IPS-15b (cell line): ENCODE measurements around the gene GABPA.
A peak's percentile ranks its signal among the peaks of the same experiment; 100 is the strongest.
"Not testable (repeated sequence)": the region's sequence is repeated elsewhere in the genome, so short reads cannot be mapped to it uniquely, and the experiment has no call there.

Experiments used
- H3K27me3 ChIP-seq: one replicate; pipeline ENCODE4 v1.6.1; 2013; ENCODE audit warnings: low read length; ENCODE audit not compliant: control insufficient read depth, insufficient read depth
- H3K36me3 ChIP-seq: one replicate; pipeline ENCODE4 v1.6.1; 2013; ENCODE audit warnings: low read length; ENCODE audit not compliant: control insufficient read depth, insufficient read depth
- H3K4me1 ChIP-seq: one replicate; pipeline ENCODE4 v1.6.1; 2013; ENCODE audit warnings: mild to moderate bottlenecking, low read length; ENCODE audit not compliant: control insufficient read depth, insufficient read depth
- H3K4me3 ChIP-seq: one replicate; pipeline ENCODE4 v1.5.1; 2013; ENCODE audit warnings: low read depth, low read length
- H3K9ac ChIP-seq: one replicate; pipeline ENCODE4 v1.6.1; 2013; ENCODE audit warnings: low read depth, mild to moderate bottlenecking, low read length
- H3K9me3 ChIP-seq: one replicate; pipeline ENCODE4 v1.6.1; 2013; ENCODE audit warnings: mild to moderate bottlenecking, low read length; ENCODE audit not compliant: control insufficient read depth, insufficient read depth

The GABPA gene

DNA sequence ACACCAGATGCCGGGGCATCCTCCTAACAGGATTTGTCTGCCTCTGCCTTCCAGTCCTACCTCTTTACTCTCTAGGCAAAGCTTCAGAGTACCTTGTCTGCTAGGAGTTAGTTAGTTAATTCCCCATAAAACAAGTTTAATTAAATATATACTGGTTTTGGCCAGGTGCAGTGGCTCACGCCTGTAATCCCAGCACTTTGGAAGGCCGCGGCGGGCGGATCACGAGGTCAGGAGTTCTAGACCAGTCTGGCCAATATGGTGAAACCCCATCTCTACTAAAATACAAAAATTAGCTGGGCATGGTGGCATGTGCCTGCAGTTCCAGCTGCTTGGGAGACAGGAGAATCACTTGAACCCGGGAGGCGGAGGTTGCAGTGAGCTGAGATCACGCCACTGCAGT, 20.7 kb upstream of the GABPA start:
- H3K36me3 ChIP-seq, H3K4me3 ChIP-seq, H3K4me1 ChIP-seq, H3K27me3 ChIP-seq, H3K9me3 ChIP-seq, H3K9ac ChIP-seq: not testable (repeated sequence)

GRCh38 chr21:25717491-25718147, 17.2 kb upstream of the GABPA start:
- Histone ChIP-seq H3K9ac (no peak overlapping the region), H3K4me3 (no peak overlapping the region), H3K9me3 (no peaks in the 10 kb centered on the region), H3K36me3 (no peaks in the 10 kb centered on the region), H3K4me1 (peaks cover 6% of the 10 kb centered on the region), H3K27me3 (no peaks in the 10 kb centered on the region)

- Histone ChIP-seq H3K4me1 (peaks cover 6% of the 10 kb centered on the region), H3K4me3 (no peak overlapping the region), H3K27me3 (no peaks in the 10 kb centered on the region), H3K9me3 (no peaks in the 10 kb centered on the region), H3K9ac (no peak overlapping the region), H3K36me3 (peaks cover 5% of the 10 kb centered on the region)
Measured at GRCh38 chr21:25721987-25722386, 12.8 kb upstream of the GABPA start.

GRCh38 chr21:25722631-25723030, 12.1 kb upstream of the GABPA start:
- Histone ChIP-seq H3K4me1 (peaks cover 3% of the 10 kb centered on the region), H3K9ac (no peak overlapping the region), H3K36me3 (peaks cover 8% of the 10 kb centered on the region), H3K4me3 (no peak overlapping the region), H3K9me3 (no peaks in the 10 kb centered on the region), H3K27me3 (no peaks in the 10 kb centered on the region)

DNA sequence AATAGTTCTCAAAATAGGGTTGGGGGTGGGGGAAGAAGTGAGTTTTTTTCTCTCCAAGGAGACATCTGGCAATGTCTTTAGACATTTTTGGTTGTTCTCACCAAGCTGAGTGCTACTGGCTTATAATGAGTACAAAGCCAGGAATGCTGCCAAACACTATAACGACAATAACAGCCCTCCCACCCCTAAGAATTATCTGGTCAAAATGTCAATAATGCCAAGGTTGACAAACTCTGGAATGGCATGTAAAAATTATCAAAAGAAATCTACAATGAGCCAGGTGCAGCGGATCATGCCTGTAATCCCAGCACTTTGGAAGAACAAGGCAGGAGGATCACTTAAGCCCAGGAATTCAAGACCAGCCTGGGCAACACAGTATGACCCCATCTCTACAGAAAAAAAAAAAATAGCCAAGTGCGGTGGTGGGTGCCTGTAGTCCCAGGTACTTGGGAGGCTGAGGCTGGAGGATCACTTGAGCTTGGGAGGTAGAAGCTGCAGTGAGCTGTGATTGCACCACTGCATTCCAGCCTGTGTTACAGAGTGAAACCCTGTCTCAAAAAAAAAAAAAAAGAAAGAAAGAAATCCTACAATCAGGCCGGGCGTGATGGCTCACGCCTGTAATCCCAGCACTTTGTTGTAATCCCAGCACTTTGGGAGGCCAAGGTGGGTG, 2.5 kb upstream of the GABPA start:
- Histone ChIP-seq H3K4me3 (no peak overlapping the region), H3K9me3 (no peaks in the 10 kb centered on the region), H3K36me3 (peaks cover 7% of the 10 kb centered on the region)

GRCh38 chr21:25733859-25734653, 716 bp upstream of the GABPA start:
- no peaks in the 10 kb centered on the region for H3K9me3 ChIP-seq
- peak overlapping the region; percentile 99 for H3K4me3 ChIP-seq
- no peaks in the 10 kb centered on the region for H3K4me1 ChIP-seq
- H3K36me3 ChIP-seq, result no peaks in the 10 kb centered on the region
- H3K9ac ChIP-seq, result peak overlapping the region; percentile 71
- H3K27me3 ChIP-seq, result no peaks in the 10 kb centered on the region

More for the DNA sequence above, 2.5 kb upstream of the GABPA start:
- no peak overlapping the region for H3K9ac ChIP-seq
- H3K4me1 ChIP-seq, result no peaks in the 10 kb centered on the region
- no peaks in the 10 kb centered on the region for H3K27me3 ChIP-seq

GRCh38 chr21:25734654-25734903, 193 bp upstream of the GABPA start:
- H3K36me3 ChIP-seq, result no peaks in the 10 kb centered on the region
- H3K9ac ChIP-seq, result peak overlapping the region; percentile 71
- no peaks in the 10 kb centered on the region for H3K9me3 ChIP-seq
- no peaks in the 10 kb centered on the region for H3K27me3 ChIP-seq
- H3K4me1 ChIP-seq, result no peaks in the 10 kb centered on the region
- H3K4me3 ChIP-seq, result peak overlapping the region; percentile 99

GRCh38 chr21:25735646-25736597, 1.1 kb downstream of the GABPA start:
- Histone ChIP-seq H3K27me3 (no peaks in the 10 kb centered on the region), H3K4me1 (no peaks in the 10 kb centered on the region)

DNA sequence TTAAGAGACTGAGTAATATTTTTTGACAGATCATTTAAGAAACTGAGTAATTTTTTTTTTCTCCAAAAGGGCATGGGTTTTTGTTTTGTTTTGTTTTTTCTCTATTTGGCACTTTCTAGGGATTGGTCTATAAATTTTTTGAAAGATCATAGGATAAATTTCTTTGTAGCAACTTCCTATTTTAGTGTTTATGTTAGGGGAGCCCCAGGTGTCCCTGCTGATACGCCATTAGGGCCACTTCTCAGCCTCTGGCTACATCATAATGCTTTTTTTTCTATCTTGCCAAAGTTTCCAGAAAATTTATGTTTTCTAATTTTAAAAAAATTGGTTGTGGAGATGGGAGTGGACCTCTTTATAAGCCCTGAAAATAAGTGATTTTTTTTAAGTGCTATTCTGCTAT, 2.6 kb downstream of the GABPA start:
- no peaks in the 10 kb centered on the region for H3K4me1 ChIP-seq
- no peaks in the 10 kb centered on the region for H3K27me3 ChIP-seq
- no peak overlapping the region for H3K9ac ChIP-seq
- H3K9me3 ChIP-seq, result no peaks in the 10 kb centered on the region
- H3K36me3 ChIP-seq, result no peaks in the 10 kb centered on the region
- no peak overlapping the region for H3K4me3 ChIP-seq

More at GRCh38 chr21:25735646-25736597, 1.1 kb downstream of the GABPA start:
- peak overlapping the region; percentile 99 for H3K4me3 ChIP-seq
- H3K9me3 ChIP-seq, result no peaks in the 10 kb centered on the region
- H3K9ac ChIP-seq, result peak overlapping the region; percentile 99
- H3K36me3 ChIP-seq, result no peaks in the 10 kb centered on the region

DNA sequence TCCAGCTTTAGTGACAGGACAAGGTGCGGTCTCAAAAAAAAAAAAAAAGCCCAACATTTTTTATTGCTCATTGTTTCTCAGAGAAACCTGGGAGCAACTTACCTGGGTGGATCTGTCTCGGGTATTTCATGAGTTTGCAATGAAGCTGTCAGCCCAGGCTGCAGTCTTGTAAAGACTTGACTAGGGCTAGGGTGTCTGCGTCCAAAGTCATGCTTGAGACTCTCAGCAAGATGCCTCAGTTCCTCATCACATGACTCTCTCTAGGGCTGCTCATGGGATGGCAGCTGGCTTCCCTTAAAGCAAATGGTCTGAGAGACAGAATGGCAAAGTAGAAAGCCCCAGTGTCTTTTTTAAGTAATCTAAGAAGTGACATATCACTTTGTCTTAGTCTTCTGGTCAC, 8.1 kb downstream of the GABPA start:
- H3K9ac ChIP-seq, result no peak overlapping the region
- H3K36me3 ChIP-seq, result no peaks in the 10 kb centered on the region
- H3K9me3 ChIP-seq, result no peaks in the 10 kb centered on the region
- no peaks in the 10 kb centered on the region for H3K4me1 ChIP-seq
- no peak overlapping the region for H3K4me3 ChIP-seq
- no peaks in the 10 kb centered on the region for H3K27me3 ChIP-seq

- Histone ChIP-seq H3K9ac (no peak overlapping the region), H3K9me3 (no peaks in the 10 kb centered on the region), H3K4me3 (no peak overlapping the region), H3K4me1 (no peaks in the 10 kb centered on the region), H3K27me3 (no peaks in the 10 kb centered on the region), H3K36me3 (no peaks in the 10 kb centered on the region)
Measured at GRCh38 chr21:25744854-25745253, 10.1 kb downstream of the GABPA start.
